GM12874 (cell line): Measurements from ENCODE around the gene NBEAL2.

ENCODE experiments used
- TF ChIP-seq, protein P1 (sequence below): IDR thresholded peaks from 2 replicates; pipeline ENCODE4 v1.5.1; 2011; ENCODE audit warnings: low read depth, mild to moderate bottlenecking, control low read depth, low read length, moderate library complexity; ENCODE audit not compliant: insufficient read depth

The NBEAL2 gene

DNA sequence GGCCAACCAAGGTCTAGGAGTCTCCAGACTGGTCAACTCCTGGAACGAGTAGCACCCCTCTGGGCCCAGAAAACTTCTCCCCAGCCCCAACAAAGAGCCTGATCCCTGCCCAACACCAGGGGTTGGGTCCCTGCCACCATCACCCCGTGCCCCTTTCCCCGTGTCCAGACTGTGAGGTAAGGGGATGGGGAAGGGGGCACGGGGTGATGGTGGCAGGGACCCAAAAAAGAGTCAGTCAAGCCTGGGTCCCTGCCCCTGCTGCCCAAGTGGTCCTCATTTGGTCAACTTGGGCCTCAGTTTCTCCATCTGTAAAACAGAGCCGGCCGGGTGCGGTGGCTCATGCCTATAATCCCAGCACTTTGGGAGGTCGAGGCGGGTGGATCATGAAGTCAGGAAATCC lies 1.1 kb upstream of the NBEAL2 start:
- TF ChIP-seq, protein P1, sequence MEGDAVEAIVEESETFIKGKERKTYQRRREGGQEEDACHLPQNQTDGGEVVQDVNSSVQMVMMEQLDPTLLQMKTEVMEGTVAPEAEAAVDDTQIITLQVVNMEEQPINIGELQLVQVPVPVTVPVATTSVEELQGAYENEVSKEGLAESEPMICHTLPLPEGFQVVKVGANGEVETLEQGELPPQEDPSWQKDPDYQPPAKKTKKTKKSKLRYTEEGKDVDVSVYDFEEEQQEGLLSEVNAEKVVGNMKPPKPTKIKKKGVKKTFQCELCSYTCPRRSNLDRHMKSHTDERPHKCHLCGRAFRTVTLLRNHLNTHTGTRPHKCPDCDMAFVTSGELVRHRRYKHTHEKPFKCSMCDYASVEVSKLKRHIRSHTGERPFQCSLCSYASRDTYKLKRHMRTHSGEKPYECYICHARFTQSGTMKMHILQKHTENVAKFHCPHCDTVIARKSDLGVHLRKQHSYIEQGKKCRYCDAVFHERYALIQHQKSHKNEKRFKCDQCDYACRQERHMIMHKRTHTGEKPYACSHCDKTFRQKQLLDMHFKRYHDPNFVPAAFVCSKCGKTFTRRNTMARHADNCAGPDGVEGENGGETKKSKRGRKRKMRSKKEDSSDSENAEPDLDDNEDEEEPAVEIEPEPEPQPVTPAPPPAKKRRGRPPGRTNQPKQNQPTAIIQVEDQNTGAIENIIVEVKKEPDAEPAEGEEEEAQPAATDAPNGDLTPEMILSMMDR: no peak

DNA sequence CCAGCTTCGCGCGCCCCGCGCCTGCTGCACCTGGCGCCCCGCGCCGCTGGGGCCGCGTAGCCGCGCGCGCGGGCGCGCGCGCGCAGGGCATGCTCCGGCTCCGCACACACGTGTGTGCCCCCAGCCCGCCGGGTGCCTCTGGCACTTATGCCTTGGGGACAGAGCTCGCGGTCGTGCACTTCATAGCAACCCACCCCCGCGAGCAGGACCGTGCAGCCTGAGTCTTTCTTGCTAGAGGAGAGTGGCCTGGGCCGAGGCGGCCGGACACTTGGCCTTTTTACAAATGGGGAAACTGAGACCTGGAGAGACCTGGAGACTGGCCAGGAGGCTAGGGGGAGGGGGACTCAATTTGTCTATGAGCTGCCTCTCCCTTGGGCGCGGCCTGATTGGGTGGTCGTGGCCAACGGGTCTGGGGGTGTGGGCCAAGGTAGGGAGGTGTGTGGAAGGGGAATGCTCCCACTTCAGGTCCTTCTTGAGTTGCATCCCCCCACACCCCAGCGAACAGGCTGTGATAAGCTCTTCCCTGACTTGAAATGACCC lies 562 bp downstream of the NBEAL2 start:
- TF ChIP-seq, protein P1: no peak

DNA sequence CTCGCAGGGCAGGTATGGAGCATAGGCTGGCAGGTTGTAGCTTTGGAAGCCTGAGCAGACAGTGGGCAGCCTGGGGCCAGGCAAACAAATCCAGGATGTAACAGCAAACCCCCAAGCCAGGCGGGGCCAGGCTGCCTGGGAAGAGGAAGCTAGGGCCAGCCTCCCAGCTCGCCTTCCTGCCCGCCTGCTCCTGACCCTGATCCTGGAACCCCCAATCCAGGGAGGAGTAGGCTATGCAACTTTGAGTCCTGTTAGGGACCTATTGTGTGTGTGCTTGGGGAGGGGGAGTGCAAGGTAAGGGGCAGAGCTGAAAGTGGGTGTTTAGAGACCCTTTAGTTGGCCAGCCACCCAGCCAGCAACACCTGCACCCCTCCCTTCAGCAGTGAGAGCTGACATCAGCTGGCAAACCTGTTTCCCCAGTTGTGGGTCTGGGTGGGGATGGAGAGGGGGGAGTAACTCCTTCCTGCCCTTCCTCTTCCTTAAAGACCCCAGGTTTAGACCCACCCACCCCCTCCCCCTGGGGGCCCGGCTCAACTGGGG lies 2.5 kb downstream of the NBEAL2 start:
- TF ChIP-seq, protein P1: no peak

DNA sequence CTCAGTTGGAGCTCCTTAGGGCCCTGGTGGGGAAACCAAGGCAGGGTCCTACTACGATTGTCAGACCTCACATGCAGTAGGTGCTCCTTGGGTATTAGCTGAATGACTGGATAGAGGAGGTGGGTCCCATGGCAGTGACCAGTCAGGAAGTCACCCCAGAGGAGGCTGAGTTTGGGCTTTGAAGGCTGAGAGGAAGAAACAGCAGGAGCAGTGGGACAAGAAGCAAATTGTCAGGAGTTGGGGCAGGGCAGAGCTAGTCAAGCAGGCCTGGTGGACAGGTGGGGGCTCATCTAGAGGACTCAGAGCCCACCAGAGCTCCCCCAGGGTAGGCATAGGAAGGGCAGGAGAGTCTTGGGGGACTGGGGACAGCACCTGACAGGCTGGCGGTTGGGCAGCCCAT lies 3.1 kb downstream of the NBEAL2 start:
- TF ChIP-seq, protein P1: no peak

- TF ChIP-seq, protein P1: no peak
Observed at GRCh38 chr3:46984591-46985459, 5.4 kb downstream of the NBEAL2 start.

- TF ChIP-seq, protein P1: no peak
Observed at GRCh38 chr3:46985588-46985987, 6.1 kb downstream of the NBEAL2 start.

GRCh38 chr3:46986055-46986730 lies 6.7 kb downstream of the NBEAL2 start:
- TF ChIP-seq, protein P1: no peak
